HG02798 (cell line): ENCODE results near the gene ACBD6.

Source experiments
- ATAC-seq: cut with Tn5 transposase; IDR thresholded peaks from one replicate; pipeline ENCODE4 v1.9.1; 2021; ENCODE audit warnings: mild to moderate bottlenecking; ENCODE audit not compliant: unreplicated experiment, poor library complexity

ACBD6 gene

GRCh38 chr1:180277476-180278193, 224.7 kb downstream of the ACBD6 start:
- ATAC-seq = no peak

- no peak for ATAC-seq
Measured at GRCh38 chr1:180275726-180276125, 226.7 kb downstream of the ACBD6 start.

- ATAC-seq = no peak
Measured at GRCh38 chr1:180274221-180274620, 228.2 kb downstream of the ACBD6 start.

GRCh38 chr1:180273066-180273465, 229.3 kb downstream of the ACBD6 start:
- no peak for ATAC-seq

GRCh38 chr1:180272395-180272794, 230.0 kb downstream of the ACBD6 start:
- no peak for ATAC-seq

GRCh38 chr1:180271272-180272255, 230.8 kb downstream of the ACBD6 start:
- ATAC-seq = no peak

- ATAC-seq = no peak
Measured at GRCh38 chr1:180270530-180271271, 231.7 kb downstream of the ACBD6 start.

- ATAC-seq = no peak
Measured at GRCh38 chr1:180269645-180270529, 232.5 kb downstream of the ACBD6 start.

- no peak for ATAC-seq
Measured at GRCh38 chr1:180268556-180269075, 233.8 kb downstream of the ACBD6 start.

- no peak for ATAC-seq
Measured at GRCh38 chr1:180267761-180268555, 234.4 kb downstream of the ACBD6 start.

- no peak for ATAC-seq
Measured at GRCh38 chr1:180267211-180267561, 235.2 kb downstream of the ACBD6 start.

- ATAC-seq = no peak
Measured at GRCh38 chr1:180266275-180267210, 235.8 kb downstream of the ACBD6 start.

GRCh38 chr1:180265871-180266270, 236.5 kb downstream of the ACBD6 start:
- ATAC-seq = no peak

GRCh38 chr1:180265201-180265600, 237.2 kb downstream of the ACBD6 start:
- no peak for ATAC-seq

GRCh38 chr1:180264595-180264994, 237.8 kb downstream of the ACBD6 start:
- ATAC-seq = no peak

- ATAC-seq = no peak
Measured at GRCh38 chr1:180262628-180263488, 239.5 kb downstream of the ACBD6 start.
